B cell (primary cell): Measurements from ENCODE around the gene B4GALT1. TPM values are rescaled to one million over a fixed set of nuclear protein-coding genes. Genes with fewer than 3 reads are reported as not detected.

Experiments
- ATAC-seq: fragments of 200-7000 bp; cut with Tn5 transposase; one replicate; pipeline ENCODE4 v1.10.0; 2021; ENCODE audit warnings: low read depth, mild to moderate bottlenecking, moderate number of reproducible peaks, moderate library complexity
- CTCF ChIA-PET: fragments of 350-600 bp; sonication (Branson Sonifier 250); formaldehyde crosslinking; loops from one replicate; lab custom pipeline; 2021; ENCODE audit warnings: antibody characterized with exemption, inconsistent platforms; lab: Charles Lee
- POLR2A ChIA-PET: fragments of 350-600 bp; sonication (Branson Sonifier 250); formaldehyde crosslinking; loops from one replicate; lab custom pipeline; 2021; ENCODE audit warnings: antibody characterized with exemption; lab: Charles Lee
- DNase-seq: peaks from one replicate; pipeline ENCODE4 v3.0.0; 2013
- H2AFZ ChIP-seq: 2 replicates; pipeline ENCODE4 v1.6.1; 2012; ENCODE audit warnings: mild to moderate bottlenecking, low read depth, low read length; ENCODE audit not compliant: insufficient read depth, poor library complexity, severe bottlenecking
- H3K27ac ChIP-seq, 2 donors: 1 replicate in 1 of 2; 2 replicates in 1 of 2; pipeline ENCODE4 v1.5.1; 2012 to 2013; ENCODE audit warnings: low read length in 2 of 2, mild to moderate bottlenecking in 2 of 2, moderate library complexity in 1 of 2
- H3K27me3 ChIP-seq, 4 experiments: fragments of 200-600 bp in 1 of 4; sonication (generic) in 1 of 4; replicated peaks in 1 of 4; 1 replicate in 2 of 4; 2 replicates in 2 of 4; pipeline versions ENCODE4 v1.6.1 to v1.7.0; 2013 to 2016; ENCODE audit warnings: low read length in 3 of 4, mild to moderate bottlenecking in 2 of 4, mixed read lengths in 1 of 4, moderate library complexity in 1 of 4; ENCODE audit not compliant: insufficient read depth in 4 of 4, control insufficient read depth in 3 of 4; ENCODE audit errors: control extremely low read depth in 1 of 4
- H3K36me3 ChIP-seq, 2 experiments: replicated peaks in 1 of 2; 1 replicate in 1 of 2; 2 replicates in 1 of 2; pipeline versions ENCODE4 v1.6.1 to v1.7.1; 2013; ENCODE audit warnings: low read length in 1 of 2; ENCODE audit not compliant: insufficient read depth in 2 of 2, control insufficient read depth in 1 of 2; ENCODE audit errors: control extremely low read depth in 1 of 2, extremely low read depth in 1 of 2
- H3K4me1 ChIP-seq, 2 donors: fragments of 200-600 bp in 1 of 2; sonication (generic) in 1 of 2; 1 replicate in 1 of 2; 2 replicates in 1 of 2; pipeline versions ENCODE4 v1.5.1 to v1.6.1; 2013 to 2017; ENCODE audit warnings: low read length in 2 of 2; ENCODE audit not compliant: control insufficient read depth in 2 of 2, insufficient read depth in 2 of 2
- H3K4me2 ChIP-seq: replicated peaks from 2 replicates; pipeline ENCODE3; 2012; ENCODE audit warnings: mild to moderate bottlenecking, low read depth, low read length; ENCODE audit not compliant: poor library complexity, severe bottlenecking
- H3K4me3 ChIP-seq, 5 experiments: fragments of 200-600 bp in 1 of 5; sonication (generic) in 1 of 5; 1 replicate in 3 of 5; 2 replicates in 2 of 5; pipeline versions ENCODE4 v1.5.1 to v1.7.0; 2011 to 2016; ENCODE audit warnings: low read length in 4 of 5, mild to moderate bottlenecking in 4 of 5, low read depth in 2 of 5, control low read depth in 1 of 5, moderate library complexity in 1 of 5; ENCODE audit not compliant: insufficient read depth in 1 of 5; ENCODE audit errors: control extremely low read depth in 1 of 5, extremely low read depth in 1 of 5
- H3K79me2 ChIP-seq: fragments of 200-600 bp; sonication (generic); one replicate; pipeline ENCODE4 v1.6.0; 2016; ENCODE audit warnings: low read length; ENCODE audit not compliant: control insufficient read depth, insufficient read depth
- H3K9ac ChIP-seq: fragments of 200-600 bp; sonication (generic); 2 replicates; pipeline ENCODE4 v1.6.1; 2017; ENCODE audit warnings: mild to moderate bottlenecking, low read length, moderate library complexity
- H3K9me3 ChIP-seq, 3 donors: one replicate each; pipeline versions ENCODE4 v1.6.1 to v1.7.1; 2013; ENCODE audit warnings: low read length in 2 of 3; ENCODE audit not compliant: control insufficient read depth in 2 of 3, insufficient read depth in 1 of 3; ENCODE audit errors: control extremely low read depth in 1 of 3
- H4K20me1 ChIP-seq: 2 replicates; pipeline ENCODE4 v1.6.0; 2012; ENCODE audit warnings: mild to moderate bottlenecking, low read length; ENCODE audit not compliant: insufficient read depth, control insufficient read depth, poor library complexity, severe bottlenecking
- H3K27ac Mint-ChIP-seq: one replicate; pipeline ENCODE4 v1.8.0; 2021; ENCODE audit warnings: mixed read lengths
- H3K27me3 Mint-ChIP-seq: one replicate; pipeline ENCODE4 v1.8.0; 2021; ENCODE audit warnings: mixed read lengths
- H3K4me1 Mint-ChIP-seq: one replicate; pipeline ENCODE4 v1.8.0; 2021; ENCODE audit warnings: mixed read lengths
- H3K4me3 Mint-ChIP-seq: one replicate; pipeline ENCODE4 v1.8.0; 2021; ENCODE audit warnings: mixed read lengths
- H3K9me3 Mint-ChIP-seq: one replicate; pipeline ENCODE4 v1.8.0; 2022; ENCODE audit warnings: mixed read lengths; ENCODE audit not compliant: insufficient read depth
- CTCF ChIP-seq: fragments of 200-600 bp; IDR thresholded peaks from one replicate; pipeline ENCODE4 v1.8.0; 2022; ENCODE audit warnings: antibody characterized with exemption, mild to moderate bottlenecking
- EZH2 ChIP-seq: IDR thresholded peaks from 2 replicates; pipeline ENCODE4 v1.6.1; 2012; ENCODE audit warnings: borderline replicate concordance, low read depth, mild to moderate bottlenecking, moderate library complexity, low read length; ENCODE audit not compliant: insufficient read depth, poor library complexity, severe bottlenecking
- WGBS: methylation state at CpG from one replicate; pipeline ENCODE4 v1.1.5; 2013; ENCODE audit warnings: missing lambda C conversion rate; ENCODE audit not compliant: insufficient coverage; 5-methylcytosine and 5-hydroxymethylcytosine counted together
- intact Hi-C: fragments of 100-400 bp; cut with micrococcal nuclease; formaldehyde crosslinking; loops from one replicate; pipeline ENCODE4 v1.10.0; 2022
- polyA plus RNA-seq: library from polyadenylated mRNA; depleted of rRNA; stranded (reverse); fragments of >200 nt; gene quantifications from 2 replicates; pipeline ENCODE4 v1.2.3, GENCODE V29; 2012
- total RNA-seq, 2 donors: library from RNA; stranded (reverse); fragments of 120-200 nt in 1 of 2; gene quantifications; 1 replicate in 1 of 2; 2 replicates in 1 of 2; pipeline versions ENCODE4 v1.2.3 to v1.2.4, GENCODE V29; 2013 to 2022

The B4GALT1 gene
- total and polyA plus RNA-seq, 2 donors (not counting 1 experiment from before 2014, with no cell fraction given) = 49.2 to 201 TPM

DNA sequence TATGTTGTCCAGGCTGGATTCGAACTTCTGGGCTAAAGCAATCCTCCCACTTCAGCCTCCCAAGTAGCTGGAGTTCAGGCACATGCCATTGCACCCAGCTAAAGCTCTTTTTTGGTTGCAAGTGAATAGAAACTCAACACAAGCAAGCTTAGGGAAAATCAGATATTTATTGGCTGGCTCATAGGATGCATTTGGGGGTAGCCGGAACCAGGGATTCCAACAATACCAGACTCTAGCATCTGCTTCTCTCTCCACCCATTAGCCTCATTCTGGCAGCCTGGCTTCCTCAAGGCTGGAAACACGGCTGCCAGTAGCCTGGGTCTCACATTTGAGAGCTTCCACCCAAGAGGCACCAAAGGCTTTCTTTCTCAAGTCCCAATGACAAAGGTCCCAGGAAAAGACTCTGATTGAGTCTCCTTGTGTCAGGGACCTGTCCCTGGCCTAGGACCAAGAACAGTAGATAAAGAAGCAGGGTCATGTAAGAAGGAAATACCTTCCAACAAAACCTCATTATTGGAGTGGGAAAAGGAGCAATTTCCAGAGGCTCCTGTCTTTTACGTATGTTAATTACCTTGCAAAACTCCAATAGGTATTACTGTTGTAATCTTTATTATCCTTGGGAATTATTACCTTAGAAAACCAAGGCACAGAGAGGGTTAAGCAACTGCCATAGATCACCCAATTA, 23.0 kb upstream of the B4GALT1 start:
- peaks cover 8% of the 10 kb centered on the region for H3K27me3 Mint-ChIP-seq
- Histone ChIP-seq H3K27ac (no peak overlapping the region), H3K4me1 (peaks cover 0 to 6% of the 10 kb centered on the region in 2 donors), H3K4me2 (no peak overlapping the region), H3K36me3 (no peaks in the 10 kb centered on the region), H2AFZ (no peak overlapping the region), H3K4me3 (no peak overlapping the region), H3K9me3 (no peaks in the 10 kb centered on the region), H4K20me1 (no peaks in the 10 kb centered on the region), H3K27me3 (no peaks in the 10 kb centered on the region), H3K79me2 (no peaks in the 10 kb centered on the region), H3K9ac (no peak overlapping the region)
- H3K4me1 Mint-ChIP-seq = peaks cover 12% of the 10 kb centered on the region
- 67% methylated on average over 1 of the region's 4 CpGs for WGBS
- DNase-seq (no peak), ATAC-seq (no peak)
- TF ChIP-seq EZH2 = no peak
- no peak for TF ChIP-seq CTCF
- intact Hi-C loops = no loop called here
- H3K27ac Mint-ChIP-seq = no peak overlapping the region
- no peak overlapping the region for H3K4me3 Mint-ChIP-seq
- ChIA-PET CTCF (interaction anchor here (0.6 to 0.9 kb wide), 3 partner anchors 9 to 36 kb away, joined by 3 to 5 read pairs (median 3); no protein-coding TSS in a partner anchor), POLR2A (no interaction called here)
- H3K9me3 Mint-ChIP-seq = no peaks in the 10 kb centered on the region

DNA sequence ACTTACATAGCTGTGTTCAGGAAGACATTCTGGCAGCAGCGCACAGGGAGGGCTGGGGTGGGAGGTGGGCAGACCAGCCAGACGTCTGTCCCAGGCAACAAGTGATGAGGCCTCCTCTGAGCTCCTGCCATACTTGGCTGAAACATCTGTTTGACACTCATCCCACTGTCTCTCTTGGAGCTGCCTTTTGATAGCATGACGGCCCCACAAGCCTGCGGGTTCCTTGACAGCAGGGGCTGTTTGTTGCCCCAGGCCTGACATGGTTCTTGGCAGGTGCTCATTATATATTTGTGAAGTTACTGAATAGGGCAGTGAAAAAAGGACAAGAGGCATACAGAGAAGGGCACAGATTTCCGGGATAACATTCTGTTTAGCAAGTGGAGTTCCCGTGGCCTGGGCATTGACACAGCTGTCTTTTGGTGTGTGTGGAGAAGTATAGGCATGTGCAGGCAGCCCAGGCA, 22.2 kb upstream of the B4GALT1 start:
- Mint-ChIP-seq H3K4me1 (peaks cover 12% of the 10 kb centered on the region), H3K27me3 (peaks cover 8% of the 10 kb centered on the region), H3K4me3 (no peak overlapping the region), H3K27ac (no peak overlapping the region), H3K9me3 (no peaks in the 10 kb centered on the region)
- Histone ChIP-seq H3K4me1 (peaks cover 0 to 6% of the 10 kb centered on the region in 2 donors), H3K4me3 (no peak overlapping the region), H3K27ac (no peak overlapping the region), H3K9ac (no peak overlapping the region), H3K9me3 (no peaks in the 10 kb centered on the region), H3K27me3 (no peaks in the 10 kb centered on the region), H2AFZ (no peak overlapping the region), H3K4me2 (no peak overlapping the region), H4K20me1 (no peaks in the 10 kb centered on the region), H3K36me3 (no peaks in the 10 kb centered on the region), H3K79me2 (no peaks in the 10 kb centered on the region)
- ChIA-PET POLR2A (no interaction called here), CTCF (interaction anchor here (0.6 to 5.5 kb wide), 4 partner anchors 9 to 37 kb away, joined by 3 to 19 read pairs (median 4); no protein-coding TSS in a partner anchor)
- no peak for DNase-seq
- intact Hi-C loops = loop anchor here (5.0 kb wide), 1 partner anchor 38 kb away; no protein-coding TSS in a partner anchor
- TF ChIP-seq EZH2 (no peak), CTCF (no peak)
- WGBS = 91% methylated on average over 6 of the region's 6 CpGs
- no peak for ATAC-seq
